HepG2 (cell line): Measurements from ENCODE around the gene DAD1. TPM values are rescaled to one million over a fixed set of nuclear protein-coding genes. Genes with fewer than 3 reads are reported as not detected.
A peak's percentile ranks its signal among the peaks of the same experiment; 100 is the strongest.

Source experiments
- AHR ChIP-seq: IDR thresholded peaks from 2 replicates; pipeline ENCODE4 v1.6.1; 2018; ENCODE audit warnings: missing genetic modification reagents, missing compliant biosample characterization
- ARID2 ChIP-seq: sonication (generic); formaldehyde crosslinking; IDR thresholded peaks from 2 replicates; pipeline ENCODE4 v1.8.1; 2022; ENCODE audit warnings: mild to moderate bottlenecking, missing genetic modification reagents, borderline replicate concordance
- HDAC1 ChIP-seq: sonication (generic); formaldehyde crosslinking; IDR thresholded peaks from 2 replicates; pipeline ENCODE4 v1.5.1; 2020; ENCODE audit warnings: mild to moderate bottlenecking, missing genetic modification reagents
- HMGXB3 ChIP-seq: sonication (generic); formaldehyde crosslinking; IDR thresholded peaks from 2 replicates; pipeline ENCODE4 v1.4.0; 2020; ENCODE audit warnings: missing genetic modification reagents, borderline replicate concordance
- MEF2D ChIP-seq: sonication (generic); formaldehyde crosslinking; IDR thresholded peaks from 2 replicates; pipeline ENCODE4 v1.5.1; 2020; ENCODE audit warnings: mild to moderate bottlenecking, missing genetic modification reagents
- MIER3 ChIP-seq: IDR thresholded peaks from 2 replicates; pipeline ENCODE4 v1.6.1; 2016; ENCODE audit warnings: missing compliant biosample characterization, borderline replicate concordance
- NFKBIZ ChIP-seq: IDR thresholded peaks from 2 replicates; pipeline ENCODE4 v1.6.1; 2018; ENCODE audit warnings: missing genetic modification reagents, missing compliant biosample characterization
- POGK ChIP-seq: sonication (generic); formaldehyde crosslinking; conservative IDR thresholded peaks from 2 replicates; pipeline ENCODE4 v1.8.0; 2022; ENCODE audit warnings: mild to moderate bottlenecking, moderate library complexity, missing genetic modification reagents
- YEATS4 ChIP-seq: sonication (generic); formaldehyde crosslinking; IDR thresholded peaks from 2 replicates; pipeline ENCODE4 v1.4.0; 2020; ENCODE audit warnings: missing genetic modification reagents, borderline replicate concordance
- ZKSCAN5 ChIP-seq: sonication (generic); formaldehyde crosslinking; IDR thresholded peaks from 2 replicates; pipeline ENCODE4 v1.5.1; 2020; ENCODE audit warnings: mild to moderate bottlenecking, missing genetic modification reagents
- ZNF20 ChIP-seq: sonication (generic); formaldehyde crosslinking; IDR thresholded peaks from 2 replicates; pipeline ENCODE4 v1.4.0; 2020; ENCODE audit warnings: mild to moderate bottlenecking, moderate library complexity, missing genetic modification reagents
- ZNF230 ChIP-seq: sonication (generic); formaldehyde crosslinking; IDR thresholded peaks from 2 replicates; pipeline ENCODE4 v1.4.0; 2020; ENCODE audit warnings: mild to moderate bottlenecking, missing genetic modification reagents
- ZNF546 ChIP-seq: sonication (generic); formaldehyde crosslinking; conservative IDR thresholded peaks from 2 replicates; pipeline ENCODE4 v1.8.1; 2023; ENCODE audit warnings: mild to moderate bottlenecking, missing genetic modification reagents
- ZNF790 ChIP-seq: sonication (generic); formaldehyde crosslinking; IDR thresholded peaks from 2 replicates; pipeline ENCODE4 v1.8.0; 2022; ENCODE audit warnings: missing genetic modification reagents, mild to moderate bottlenecking, borderline replicate concordance
- polyA plus RNA-seq, 8 experiments: library from polyadenylated mRNA; depleted of rRNA in 3 of 8; stranded (reverse) in 7 of 8; unstranded in 1 of 8; fragments of >200 nt; fragmentation: Illumina TruSeq in 4 of 8; extraction: Trizol in 4 of 8; gene quantifications; 2 replicates each; pipeline versions ENCODE4 v1.2.1 to v1.2.3, GENCODE V29; 2011 to 2016; ENCODE audit warnings: low read depth in 4 of 8, missing spikeins in 1 of 8, mixed read lengths in 1 of 8; ENCODE audit not compliant: insufficient read depth in 1 of 8
- total RNA-seq, 5 experiments: library from RNA; depleted of rRNA; stranded (reverse); fragments of >200 nt; fragmentation: Illumina TruSeq; extraction: Trizol; gene quantifications; 2 replicates each; pipeline ENCODE4 v1.2.3, GENCODE V29; 2016; ENCODE audit warnings: low read depth in 1 of 5
- TF ChIP-seq, protein P1 (sequence below): sonication (generic); formaldehyde crosslinking; IDR thresholded peaks from 2 replicates; pipeline ENCODE4 v1.4.0; 2020; ENCODE audit warnings: low read depth, mild to moderate bottlenecking, missing genetic modification reagents
- TF ChIP-seq, protein P2 (sequence below): sonication (generic); formaldehyde crosslinking; IDR thresholded peaks from 2 replicates; pipeline ENCODE4 v1.5.1; 2020; ENCODE audit warnings: mild to moderate bottlenecking, moderate library complexity, missing genetic modification reagents
- TF ChIP-seq, protein P3 (sequence below): IDR thresholded peaks from 2 replicates; pipeline ENCODE4 v1.6.1; 2016; ENCODE audit warnings: missing compliant biosample characterization, missing genetic modification reagents, borderline replicate concordance

DAD1 gene
- total and polyA plus RNA-seq, 2 of the 13 experiments (the other 11 are each of a cell fraction or from before 2014, with no cell fraction given) = 558 to 626 TPM

DNA sequence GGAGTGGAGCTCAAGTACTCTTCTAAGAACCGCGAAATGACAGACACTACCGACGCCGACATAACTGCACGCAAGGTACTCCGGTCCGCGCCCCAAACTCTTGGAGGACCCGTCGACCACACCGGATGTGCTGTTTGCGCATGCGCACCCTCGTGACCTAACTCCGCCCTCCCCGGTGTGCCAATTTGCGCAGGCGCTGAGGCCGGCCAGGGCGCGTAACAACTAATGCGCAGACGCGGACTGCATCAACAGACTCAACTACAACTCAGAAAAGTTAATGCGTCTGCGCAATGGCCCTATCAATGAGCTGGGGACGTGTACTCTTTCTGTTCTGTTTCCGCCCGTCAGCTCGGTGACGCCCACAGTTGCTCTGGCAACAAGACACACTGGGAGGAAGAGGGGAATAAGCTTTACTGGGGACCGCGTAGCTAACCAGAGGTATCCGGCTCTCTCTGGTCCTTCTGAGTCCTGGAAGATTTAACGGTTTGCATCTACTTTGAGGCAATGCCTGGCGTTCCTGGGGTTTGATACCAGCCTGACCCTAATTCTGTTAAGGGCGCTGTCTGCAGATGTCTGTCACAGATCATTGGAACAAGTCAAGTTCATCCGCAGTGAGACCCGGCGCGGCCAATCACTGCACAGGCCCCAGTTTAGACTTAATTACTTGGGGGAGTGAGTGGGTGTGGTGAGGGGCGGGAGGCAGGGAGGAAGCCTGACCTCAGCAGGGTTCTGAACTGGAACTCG, at the start of gene DAD1 (continued):
- 0 out of 2 replicates have a peak, but pooled peaks have one; percentile 9 for TF ChIP-seq ARID2
- peak; percentile 87 for TF ChIP-seq MEF2D
- peak; percentile 91 for TF ChIP-seq AHR (CRISPR knock-in tag)
- TF ChIP-seq, protein P1, sequence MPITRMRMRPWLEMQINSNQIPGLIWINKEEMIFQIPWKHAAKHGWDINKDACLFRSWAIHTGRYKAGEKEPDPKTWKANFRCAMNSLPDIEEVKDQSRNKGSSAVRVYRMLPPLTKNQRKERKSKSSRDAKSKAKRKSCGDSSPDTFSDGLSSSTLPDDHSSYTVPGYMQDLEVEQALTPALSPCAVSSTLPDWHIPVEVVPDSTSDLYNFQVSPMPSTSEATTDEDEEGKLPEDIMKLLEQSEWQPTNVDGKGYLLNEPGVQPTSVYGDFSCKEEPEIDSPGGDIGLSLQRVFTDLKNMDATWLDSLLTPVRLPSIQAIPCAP = 0 out of 2 replicates have a peak, but pooled peaks have one; percentile 48
- peak; percentile 74; the same call in 1 of the 2 replicates for TF ChIP-seq POGK (CRISPR knock-in tag)
- TF ChIP-seq ZNF546 (CRISPR knock-in tag) = peak; percentile 92; the same call in 1 of the 2 replicates
- TF ChIP-seq, protein P2, sequence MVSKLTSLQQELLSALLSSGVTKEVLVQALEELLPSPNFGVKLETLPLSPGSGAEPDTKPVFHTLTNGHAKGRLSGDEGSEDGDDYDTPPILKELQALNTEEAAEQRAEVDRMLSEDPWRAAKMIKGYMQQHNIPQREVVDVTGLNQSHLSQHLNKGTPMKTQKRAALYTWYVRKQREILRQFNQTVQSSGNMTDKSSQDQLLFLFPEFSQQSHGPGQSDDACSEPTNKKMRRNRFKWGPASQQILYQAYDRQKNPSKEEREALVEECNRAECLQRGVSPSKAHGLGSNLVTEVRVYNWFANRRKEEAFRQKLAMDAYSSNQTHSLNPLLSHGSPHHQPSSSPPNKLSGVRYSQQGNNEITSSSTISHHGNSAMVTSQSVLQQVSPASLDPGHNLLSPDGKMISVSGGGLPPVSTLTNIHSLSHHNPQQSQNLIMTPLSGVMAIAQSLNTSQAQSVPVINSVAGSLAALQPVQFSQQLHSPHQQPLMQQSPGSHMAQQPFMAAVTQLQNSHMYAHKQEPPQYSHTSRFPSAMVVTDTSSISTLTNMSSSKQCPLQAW (CRISPR knock-in tag) = peak; percentile 88
- TF ChIP-seq, protein P3, sequence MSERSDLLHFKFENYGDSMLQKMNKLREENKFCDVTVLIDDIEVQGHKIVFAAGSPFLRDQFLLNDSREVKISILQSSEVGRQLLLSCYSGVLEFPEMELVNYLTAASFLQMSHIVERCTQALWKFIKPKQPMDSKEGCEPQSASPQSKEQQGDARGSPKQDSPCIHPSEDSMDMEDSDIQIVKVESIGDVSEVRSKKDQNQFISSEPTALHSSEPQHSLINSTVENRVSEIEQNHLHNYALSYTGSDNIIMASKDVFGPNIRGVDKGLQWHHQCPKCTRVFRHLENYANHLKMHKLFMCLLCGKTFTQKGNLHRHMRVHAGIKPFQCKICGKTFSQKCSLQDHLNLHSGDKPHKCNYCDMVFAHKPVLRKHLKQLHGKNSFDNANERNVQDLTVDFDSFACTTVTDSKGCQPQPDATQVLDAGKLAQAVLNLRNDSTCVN = peak; percentile 83
- TF ChIP-seq HDAC1 = peak; percentile 93
- peak; percentile 92; the same call in 1 of the 2 replicates for TF ChIP-seq MIER3
- peak; percentile 92 for TF ChIP-seq YEATS4 (CRISPR knock-in tag)
- TF ChIP-seq ZNF20 = no peak
- peak; percentile 81; the same call in 1 of the 2 replicates for TF ChIP-seq ZNF230 (CRISPR knock-in tag)
- peak; percentile 44; the same call in 1 of the 2 replicates for TF ChIP-seq ZKSCAN5
- peak; percentile 11; the same call in 1 of the 2 replicates for TF ChIP-seq NFKBIZ (CRISPR knock-in tag)
- 0 out of 2 replicates have a peak, but pooled peaks have one; percentile 45 for TF ChIP-seq ZNF790 (CRISPR knock-in tag)
- peak; percentile 75; the same call in 1 of the 2 replicates for TF ChIP-seq HMGXB3 (CRISPR knock-in tag)
